ENCODE data around the gene RABGAP1L.
"Not testable (repeated sequence)": the region's sequence is repeated elsewhere in the genome, so short reads cannot be mapped to it uniquely, and the experiment has no call there.

The RABGAP1L gene

GRCh38 chr1:174535207-174535606 is 375.9 kb downstream of the RABGAP1L start:
- no peak for DNase-seq (ENCODE audit: low read depth)
- TF ChIP-seq POLR2A (IDR thresholded peaks at IDR 0.05; ENCODE audit: extremely low read depth, insufficient read length), result no peak
- H3K4me3 ChIP-seq (ENCODE audit: low read depth, low read length), result no peak overlapping the region

DNA sequence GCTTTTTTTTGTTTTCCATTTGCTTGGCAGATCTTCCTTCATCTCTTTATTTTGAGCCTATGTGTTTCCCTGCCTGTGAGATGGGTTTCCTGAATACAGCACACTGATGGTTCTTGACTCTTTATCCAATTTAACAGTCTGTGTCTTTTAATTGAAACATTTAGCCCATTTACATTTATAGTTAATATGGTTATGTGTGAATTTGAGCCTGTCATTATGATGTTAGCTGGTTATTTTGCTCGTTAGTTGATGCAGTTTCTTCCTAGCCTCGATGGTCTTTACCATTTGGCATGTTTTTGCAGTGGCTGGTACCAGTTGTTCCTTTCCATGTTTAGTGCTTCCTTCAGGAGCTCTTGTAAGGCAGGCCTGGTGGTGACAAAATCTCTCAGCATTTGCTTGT is 384.1 kb downstream of the RABGAP1L start:
- not testable (repeated sequence) for DNase-seq (ENCODE audit: low read depth); H3K4me3 ChIP-seq (ENCODE audit: low read depth, low read length)

GRCh38 chr1:174550296-174550695 is 391.0 kb downstream of the RABGAP1L start:
- no peak for DNase-seq (ENCODE audit: low read depth)
- no peak for TF ChIP-seq MYC (IDR thresholded peaks at IDR 0.05; ENCODE audit: low read depth, low read length)
- H3K4me3 ChIP-seq (ENCODE audit: low read depth, low read length), result no peak overlapping the region

DNA sequence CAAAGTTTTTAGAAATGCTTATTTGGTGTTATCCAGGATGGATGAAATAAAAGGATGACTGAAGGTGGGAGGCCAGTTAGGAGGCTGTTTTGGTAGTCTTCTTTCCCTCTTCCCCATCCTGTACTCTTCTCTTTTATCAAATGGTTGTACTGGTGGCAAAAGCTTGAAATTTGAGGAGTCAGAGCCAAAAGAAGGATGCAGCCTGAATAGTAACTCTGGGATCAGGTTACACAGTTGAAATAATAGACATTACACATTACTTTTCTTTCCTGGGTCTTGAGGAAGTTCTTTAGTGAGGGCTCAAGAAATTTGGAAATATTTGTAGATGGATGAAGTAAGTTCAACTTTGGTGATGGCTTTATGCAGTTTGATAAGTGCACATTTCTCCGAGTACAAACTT is 397.1 kb downstream of the RABGAP1L start:
- TF ChIP-seq MYC (IDR thresholded peaks at IDR 0.05; ENCODE audit: low read depth, low read length), result no peak
- TF ChIP-seq, protein P1, sequence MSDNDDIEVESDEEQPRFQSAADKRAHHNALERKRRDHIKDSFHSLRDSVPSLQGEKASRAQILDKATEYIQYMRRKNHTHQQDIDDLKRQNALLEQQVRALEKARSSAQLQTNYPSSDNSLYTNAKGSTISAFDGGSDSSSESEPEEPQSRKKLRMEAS (IDR thresholded peaks at IDR 0.05; ENCODE audit: low read depth, low read length), result no peak
- DNase-seq (ENCODE audit: low read depth), result no peak
- no peak overlapping the region for H3K4me3 ChIP-seq (ENCODE audit: low read depth, low read length)

DNA sequence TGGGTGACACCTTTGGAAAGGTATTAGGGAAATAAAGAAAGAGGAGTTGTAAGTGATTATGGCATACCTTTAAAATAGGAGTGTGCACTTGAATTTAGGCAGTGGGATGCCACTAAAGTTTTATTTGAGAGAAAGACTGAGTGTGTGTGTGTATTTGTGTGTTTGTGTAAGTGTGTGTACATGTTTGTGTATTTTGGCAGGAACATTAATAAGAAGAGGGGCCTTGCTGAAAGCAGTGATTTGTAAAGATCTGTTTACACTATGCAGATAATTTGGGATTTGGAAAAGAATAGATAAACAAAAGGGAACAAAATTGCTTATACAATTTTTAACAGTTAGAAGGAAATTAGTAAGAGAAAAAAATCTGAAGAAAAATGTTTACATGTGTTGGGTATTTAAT is 409.2 kb downstream of the RABGAP1L start:
- TF ChIP-seq POLR2A (IDR thresholded peaks at IDR 0.05; ENCODE audit: extremely low read depth, insufficient read length), result no peak
- TF ChIP-seq MYC (IDR thresholded peaks at IDR 0.05; ENCODE audit: low read depth, low read length), result no peak
- TF ChIP-seq CTCF (IDR thresholded peaks at IDR 0.05; ENCODE audit: low read depth, low read length), result no peak
- TF ChIP-seq, protein P1 (IDR thresholded peaks at IDR 0.05; ENCODE audit: low read depth, low read length), result no peak
- no peak overlapping the region for H3K4me3 ChIP-seq (ENCODE audit: low read depth, low read length)
- DNase-seq (ENCODE audit: low read depth), result no peak

- H3K4me3 ChIP-seq (ENCODE audit: low read depth, low read length), result no peak overlapping the region
- TF ChIP-seq CTCF (IDR thresholded peaks at IDR 0.05; ENCODE audit: low read depth, low read length) (no peak), POLR2A (IDR thresholded peaks at IDR 0.05; ENCODE audit: extremely low read depth, insufficient read length) (no peak), MYC (IDR thresholded peaks at IDR 0.05; ENCODE audit: low read depth, low read length) (no peak)
- TF ChIP-seq, protein P1 (IDR thresholded peaks at IDR 0.05; ENCODE audit: low read depth, low read length), result no peak
- no peak for DNase-seq (ENCODE audit: low read depth)
Observed at GRCh38 chr1:174569240-174569639, 409.9 kb downstream of the RABGAP1L start.

GRCh38 chr1:174572771-174573170 is 413.5 kb downstream of the RABGAP1L start:
- no peak overlapping the region for H3K4me3 ChIP-seq (ENCODE audit: low read depth, low read length)
- TF ChIP-seq POLR2A (IDR thresholded peaks at IDR 0.05; ENCODE audit: extremely low read depth, insufficient read length) (no peak), MYC (IDR thresholded peaks at IDR 0.05; ENCODE audit: low read depth, low read length) (no peak), CTCF (IDR thresholded peaks at IDR 0.05; ENCODE audit: low read depth, low read length) (no peak)
- TF ChIP-seq, protein P1 (IDR thresholded peaks at IDR 0.05; ENCODE audit: low read depth, low read length), result no peak
- no peak for DNase-seq (ENCODE audit: low read depth)

- not testable (repeated sequence) for DNase-seq (ENCODE audit: low read depth); H3K4me3 ChIP-seq (ENCODE audit: low read depth, low read length)
Observed at GRCh38 chr1:174576120-174576519, 416.8 kb downstream of the RABGAP1L start.

DNA sequence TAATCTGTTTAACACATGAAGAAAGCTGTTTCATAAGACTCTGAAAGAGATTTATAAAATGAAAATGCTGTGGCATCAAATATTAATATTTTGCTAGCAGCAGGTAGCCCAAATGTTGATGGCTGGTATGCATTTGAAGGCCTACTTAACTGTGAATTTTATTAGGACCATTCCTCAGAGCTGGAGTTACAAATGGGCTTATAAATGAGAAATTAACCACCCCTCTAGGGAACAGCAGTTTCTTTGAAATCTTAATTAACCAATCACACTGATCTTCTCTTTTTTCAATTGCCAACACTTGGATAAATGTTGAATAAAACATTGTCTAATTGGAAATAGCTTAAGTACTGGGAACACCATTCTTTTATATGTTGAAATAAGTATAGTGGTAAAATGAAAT is 418.4 kb downstream of the RABGAP1L start:
- no peak for DNase-seq (ENCODE audit: low read depth)
- TF ChIP-seq POLR2A (IDR thresholded peaks at IDR 0.05; ENCODE audit: extremely low read depth, insufficient read length), result no peak
- no peak for TF ChIP-seq MYC (IDR thresholded peaks at IDR 0.05; ENCODE audit: low read depth, low read length)
- no peak for TF ChIP-seq CTCF (IDR thresholded peaks at IDR 0.05; ENCODE audit: low read depth, low read length)
- TF ChIP-seq, protein P1 (IDR thresholded peaks at IDR 0.05; ENCODE audit: low read depth, low read length), result no peak
- no peak overlapping the region for H3K4me3 ChIP-seq (ENCODE audit: low read depth, low read length)
